NCI-H1105 treated with DMSO at 0.1 percent for 48 hours (cell line): ENCODE measurements around the gene PDS5A.
"Not testable (repeated sequence)": the region's sequence is repeated elsewhere in the genome, so short reads cannot be mapped to it uniquely, and the experiment has no call there.

ENCODE experiments used
- DNase-seq: peaks from one replicate; lab custom pipeline; 2025; lab: John Stamatoyannopoulos, UW

Gene PDS5A

GRCh38 chr4:39838431-39838830, 139.3 kb downstream of the PDS5A start:
- DNase-seq: not testable (repeated sequence)

- no peak for DNase-seq
These were observed 143.4 kb downstream of the PDS5A start for GRCh38 chr4:39834269-39834668.

- DNase-seq: no peak
These were observed 151.9 kb downstream of the PDS5A start for GRCh38 chr4:39825741-39826231.

- no peak for DNase-seq
These were observed 152.6 kb downstream of the PDS5A start for GRCh38 chr4:39825090-39825489.

- DNase-seq: no peak
These were observed 154.5 kb downstream of the PDS5A start for GRCh38 chr4:39823191-39823590.

GRCh38 chr4:39822662-39823061, 155.0 kb downstream of the PDS5A start:
- DNase-seq: no peak

GRCh38 chr4:39821951-39822350, 155.8 kb downstream of the PDS5A start:
- DNase-seq: no peak

GRCh38 chr4:39820186-39820585, 157.5 kb downstream of the PDS5A start:
- no peak for DNase-seq

GRCh38 chr4:39818646-39819045, 159.1 kb downstream of the PDS5A start:
- DNase-seq: no peak

- no peak for DNase-seq
These were observed 163.1 kb downstream of the PDS5A start for GRCh38 chr4:39814403-39815185.

- not testable (repeated sequence) for DNase-seq
These were observed 163.9 kb downstream of the PDS5A start for GRCh38 chr4:39813761-39814160.

- DNase-seq: not testable (repeated sequence)
These were observed 164.7 kb downstream of the PDS5A start for GRCh38 chr4:39813033-39813432.

GRCh38 chr4:39812500-39812899, 165.2 kb downstream of the PDS5A start:
- DNase-seq: no peak

GRCh38 chr4:39808231-39808749, 169.4 kb downstream of the PDS5A start:
- DNase-seq: no peak

- DNase-seq: no peak
These were observed 175.7 kb downstream of the PDS5A start for GRCh38 chr4:39802005-39802404.

GRCh38 chr4:39792976-39793375, 184.7 kb downstream of the PDS5A start:
- DNase-seq: not testable (repeated sequence)

GRCh38 chr4:39792529-39792928, 185.2 kb downstream of the PDS5A start:
- no peak for DNase-seq

GRCh38 chr4:39792128-39792527, 185.6 kb downstream of the PDS5A start:
- no peak for DNase-seq

- no peak for DNase-seq
These were observed 190.9 kb downstream of the PDS5A start for GRCh38 chr4:39786838-39787237.

GRCh38 chr4:39785083-39785482, 192.6 kb downstream of the PDS5A start:
- no peak for DNase-seq

GRCh38 chr4:39781988-39782387, 195.7 kb downstream of the PDS5A start:
- not testable (repeated sequence) for DNase-seq
